K562 (cell line): Measurements from ENCODE around the gene AGPAT1. TPM values are rescaled to one million over a fixed set of nuclear protein-coding genes. Genes with fewer than 3 reads are reported as not detected.

Experiments used
- C11orf30 ChIP-seq: fragments of 450-650 bp; IDR thresholded peaks from 2 replicates; pipeline ENCODE4 v1.6.1; 2016; ENCODE audit warnings: low read depth, mild to moderate bottlenecking
- CHD4 ChIP-seq: fragments of 200-600 bp; sonication (generic); IDR thresholded peaks from 3 replicates; pipeline ENCODE4 v1.6.1; 2012; ENCODE audit warnings: low read depth, mild to moderate bottlenecking, mixed read lengths, low read length, inconsistent platforms; ENCODE audit not compliant: insufficient read depth, insufficient replicate concordance, poor library complexity, severe bottlenecking
- EGR1 ChIP-seq: fragments of 450-650 bp; conservative IDR thresholded peaks from 2 replicates; pipeline ENCODE4 v1.6.1; 2017; ENCODE audit warnings: mild to moderate bottlenecking
- FOXA3 ChIP-seq, 2 experiments: fragments of 450-650 bp in 1 of 2; sonication (generic) in 1 of 2; formaldehyde crosslinking; IDR thresholded peaks in 1 of 2; conservative IDR thresholded peaks in 1 of 2; 2 replicates each; pipeline versions ENCODE4 v1.4.0 to v1.8.0; 2020 to 2022; ENCODE audit warnings: mild to moderate bottlenecking in 2 of 2, missing genetic modification reagents in 1 of 2
- FOXJ3 ChIP-seq: sonication (generic); formaldehyde crosslinking; IDR thresholded peaks from 2 replicates; pipeline ENCODE4 v1.4.0; 2020; ENCODE audit warnings: mild to moderate bottlenecking, missing genetic modification reagents
- GABPB1 ChIP-seq: sonication (generic); formaldehyde crosslinking; IDR thresholded peaks from 2 replicates; pipeline ENCODE4 v1.8.0; 2022; ENCODE audit warnings: mild to moderate bottlenecking, missing genetic modification reagents
- JUN ChIP-seq, 2 experiments: sonication (generic) in 1 of 2; formaldehyde crosslinking in 1 of 2; IDR thresholded peaks; 2 replicates each; pipeline versions ENCODE4 v1.6.1 to v1.8.0; 2012 to 2022; ENCODE audit warnings: borderline replicate concordance in 2 of 2, mild to moderate bottlenecking in 2 of 2, improper control_type of control experiment in 1 of 2, low read depth in 1 of 2, low read length in 1 of 2, missing genetic modification reagents in 1 of 2
- MEF2D ChIP-seq: conservative IDR thresholded peaks from 2 replicates; pipeline ENCODE4 v1.6.1; 2016; ENCODE audit warnings: low read depth, missing genetic modification characterization, missing compliant biosample characterization
- SAFB2 ChIP-seq: fragments of 200-400 bp; formaldehyde crosslinking; IDR thresholded peaks from 2 replicates; pipeline ENCODE4 v1.6.1; 2018; ENCODE audit warnings: borderline replicate concordance, low read length, low read depth, moderate library complexity; ENCODE audit not compliant: severe bottlenecking
- SIX5 ChIP-seq, 2 experiments: IDR thresholded peaks; 2 replicates each; pipeline ENCODE4 v1.6.1; 2011; ENCODE audit warnings: low read length in 2 of 2, borderline replicate concordance in 1 of 2, low read depth in 1 of 2, mild to moderate bottlenecking in 1 of 2, moderate library complexity in 1 of 2; ENCODE audit not compliant: insufficient read depth in 1 of 2
- SUPT5H ChIP-seq: fragments of 450-650 bp; IDR thresholded peaks from 2 replicates; pipeline ENCODE4 v1.6.1; 2016
- XRCC4 ChIP-seq: IDR thresholded peaks from one replicate; pipeline ENCODE4 v1.6.1; 2011; ENCODE audit not compliant: insufficient read depth, insufficient read length; ENCODE audit errors: extremely low read depth
- ZKSCAN8 ChIP-seq: fragments of 200-800 bp; sonication (Bioruptor generic); IDR thresholded peaks from 2 replicates; pipeline ENCODE4 v1.6.1; 2016; ENCODE audit warnings: missing genetic modification characterization, missing compliant biosample characterization
- ZNF354B ChIP-seq: fragments of 250-450 bp; sonication (Bioruptor Pico); IDR thresholded peaks from 2 replicates; pipeline ENCODE4 v1.4.0; 2020
- ZNF41 ChIP-seq: fragments of 250-450 bp; sonication (Bioruptor Pico); conservative IDR thresholded peaks from 2 replicates; pipeline ENCODE4 v1.4.0; 2020; ENCODE audit warnings: mild to moderate bottlenecking
- ZNF75A ChIP-seq: fragments of 450-650 bp; formaldehyde crosslinking; IDR thresholded peaks from 2 replicates; pipeline ENCODE4 v1.4.0; 2020; ENCODE audit warnings: mild to moderate bottlenecking
- polyA plus RNA-seq, 8 experiments: library from polyadenylated mRNA; depleted of rRNA in 4 of 8; stranded (reverse) in 5 of 8; unstranded in 3 of 8; fragments of >200 nt; fragmentation: Nextera tagmentation in 2 of 8; fragmentation: Illumina TruSeq in 1 of 8; extraction: Ambion mirVana in 2 of 8; extraction: Trizol in 1 of 8; gene quantifications; 2 replicates each; pipeline versions ENCODE4 v1.2.1 to v1.2.3, GENCODE V29; 2011 to 2014; ENCODE audit warnings: inconsistent platforms in 1 of 8, missing spikeins in 1 of 8
- total RNA-seq, 7 experiments: library from RNA; depleted of rRNA in 6 of 7; stranded (reverse); fragments of >200 nt in 6 of 7; fragmentation: Illumina TruSeq in 2 of 7; extraction: Trizol in 2 of 7; gene quantifications; 2 replicates each; pipeline versions ENCODE4 v1.2.1 to v1.2.3, GENCODE V29; 2011 to 2021; ENCODE audit warnings: low replicate concordance in 1 of 7
- TF ChIP-seq, protein P1 (sequence below): fragments of 250-450 bp; sonication (Bioruptor Pico); IDR thresholded peaks from 2 replicates; pipeline ENCODE4 v1.5.0; 2021
- TF ChIP-seq, protein P2 (sequence below): sonication (generic); formaldehyde crosslinking; IDR thresholded peaks from 2 replicates; pipeline ENCODE4 v1.4.0; 2020; ENCODE audit warnings: mild to moderate bottlenecking, missing genetic modification reagents
- TF ChIP-seq, protein P3 (sequence below), 2 experiments: fragments of 150-350 bp in 1 of 2; IDR thresholded peaks; 2 replicates each; pipeline ENCODE4 v1.6.1; 2012 to 2016; ENCODE audit warnings: low read depth in 2 of 2, low read length in 2 of 2, mild to moderate bottlenecking in 1 of 2, moderate library complexity in 1 of 2

AGPAT1 gene
- total and polyA plus RNA-seq, 9 of the 15 experiments (the other 6 are each of a cell fraction or from before 2014, with no cell fraction given): 37.9 to 176 (median 69.4) TPM

DNA sequence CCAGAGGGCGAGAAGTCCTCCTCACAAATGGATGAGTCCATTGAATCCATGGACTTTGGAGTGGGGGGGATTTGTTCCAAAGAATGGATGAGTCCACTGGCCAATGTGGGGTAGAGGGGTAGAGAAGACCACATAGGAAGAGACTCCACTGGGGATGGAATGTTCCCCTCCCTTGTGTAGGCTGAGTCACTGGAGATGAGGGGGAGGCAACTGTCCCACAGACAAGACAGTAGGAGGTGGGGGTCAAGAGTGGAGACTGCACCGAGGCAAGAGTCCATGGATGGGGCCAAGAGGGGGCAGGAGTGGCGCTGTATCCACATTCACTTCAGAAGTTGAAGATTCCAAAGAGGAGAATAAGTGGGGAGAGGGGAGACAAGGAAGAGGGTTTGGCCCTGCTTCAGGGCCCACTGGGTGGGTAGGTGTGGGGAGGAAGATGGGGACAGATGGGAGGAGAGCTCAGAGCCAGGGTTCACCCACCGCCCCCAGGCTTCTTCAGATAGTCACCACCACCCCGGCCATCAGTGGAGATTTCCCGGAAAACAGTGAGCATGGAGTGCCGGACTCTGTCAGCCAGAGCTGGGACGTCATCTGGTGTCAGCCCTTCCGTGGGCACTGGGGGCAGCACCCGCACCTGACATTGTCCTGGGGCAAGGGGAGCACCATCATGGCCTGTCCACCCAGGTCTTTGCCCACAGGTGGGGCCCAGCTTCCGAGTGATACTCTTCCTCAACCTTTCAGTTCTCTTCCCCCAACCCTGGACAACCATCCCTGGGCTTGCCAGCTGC is 6.9 kb downstream of the AGPAT1 start (continued):
- no peak for TF ChIP-seq SAFB2
- TF ChIP-seq, protein P1, sequence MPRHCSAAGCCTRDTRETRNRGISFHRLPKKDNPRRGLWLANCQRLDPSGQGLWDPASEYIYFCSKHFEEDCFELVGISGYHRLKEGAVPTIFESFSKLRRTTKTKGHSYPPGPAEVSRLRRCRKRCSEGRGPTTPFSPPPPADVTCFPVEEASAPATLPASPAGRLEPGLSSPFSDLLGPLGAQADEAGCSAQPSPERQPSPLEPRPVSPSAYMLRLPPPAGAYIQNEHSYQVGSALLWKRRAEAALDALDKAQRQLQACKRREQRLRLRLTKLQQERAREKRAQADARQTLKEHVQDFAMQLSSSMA (CRISPR knock-in tag): no peak
- no peak for TF ChIP-seq CHD4
- TF ChIP-seq, protein P2, sequence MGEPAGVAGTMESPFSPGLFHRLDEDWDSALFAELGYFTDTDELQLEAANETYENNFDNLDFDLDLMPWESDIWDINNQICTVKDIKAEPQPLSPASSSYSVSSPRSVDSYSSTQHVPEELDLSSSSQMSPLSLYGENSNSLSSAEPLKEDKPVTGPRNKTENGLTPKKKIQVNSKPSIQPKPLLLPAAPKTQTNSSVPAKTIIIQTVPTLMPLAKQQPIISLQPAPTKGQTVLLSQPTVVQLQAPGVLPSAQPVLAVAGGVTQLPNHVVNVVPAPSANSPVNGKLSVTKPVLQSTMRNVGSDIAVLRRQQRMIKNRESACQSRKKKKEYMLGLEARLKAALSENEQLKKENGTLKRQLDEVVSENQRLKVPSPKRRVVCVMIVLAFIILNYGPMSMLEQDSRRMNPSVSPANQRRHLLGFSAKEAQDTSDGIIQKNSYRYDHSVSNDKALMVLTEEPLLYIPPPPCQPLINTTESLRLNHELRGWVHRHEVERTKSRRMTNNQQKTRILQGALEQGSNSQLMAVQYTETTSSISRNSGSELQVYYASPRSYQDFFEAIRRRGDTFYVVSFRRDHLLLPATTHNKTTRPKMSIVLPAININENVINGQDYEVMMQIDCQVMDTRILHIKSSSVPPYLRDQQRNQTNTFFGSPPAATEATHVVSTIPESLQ (CRISPR knock-in tag): no peak
- no peak for TF ChIP-seq ZNF75A (CRISPR knock-in tag)
- no peak for TF ChIP-seq XRCC4
- no peak for TF ChIP-seq FOXJ3 (CRISPR knock-in tag)
- TF ChIP-seq, protein P3, sequence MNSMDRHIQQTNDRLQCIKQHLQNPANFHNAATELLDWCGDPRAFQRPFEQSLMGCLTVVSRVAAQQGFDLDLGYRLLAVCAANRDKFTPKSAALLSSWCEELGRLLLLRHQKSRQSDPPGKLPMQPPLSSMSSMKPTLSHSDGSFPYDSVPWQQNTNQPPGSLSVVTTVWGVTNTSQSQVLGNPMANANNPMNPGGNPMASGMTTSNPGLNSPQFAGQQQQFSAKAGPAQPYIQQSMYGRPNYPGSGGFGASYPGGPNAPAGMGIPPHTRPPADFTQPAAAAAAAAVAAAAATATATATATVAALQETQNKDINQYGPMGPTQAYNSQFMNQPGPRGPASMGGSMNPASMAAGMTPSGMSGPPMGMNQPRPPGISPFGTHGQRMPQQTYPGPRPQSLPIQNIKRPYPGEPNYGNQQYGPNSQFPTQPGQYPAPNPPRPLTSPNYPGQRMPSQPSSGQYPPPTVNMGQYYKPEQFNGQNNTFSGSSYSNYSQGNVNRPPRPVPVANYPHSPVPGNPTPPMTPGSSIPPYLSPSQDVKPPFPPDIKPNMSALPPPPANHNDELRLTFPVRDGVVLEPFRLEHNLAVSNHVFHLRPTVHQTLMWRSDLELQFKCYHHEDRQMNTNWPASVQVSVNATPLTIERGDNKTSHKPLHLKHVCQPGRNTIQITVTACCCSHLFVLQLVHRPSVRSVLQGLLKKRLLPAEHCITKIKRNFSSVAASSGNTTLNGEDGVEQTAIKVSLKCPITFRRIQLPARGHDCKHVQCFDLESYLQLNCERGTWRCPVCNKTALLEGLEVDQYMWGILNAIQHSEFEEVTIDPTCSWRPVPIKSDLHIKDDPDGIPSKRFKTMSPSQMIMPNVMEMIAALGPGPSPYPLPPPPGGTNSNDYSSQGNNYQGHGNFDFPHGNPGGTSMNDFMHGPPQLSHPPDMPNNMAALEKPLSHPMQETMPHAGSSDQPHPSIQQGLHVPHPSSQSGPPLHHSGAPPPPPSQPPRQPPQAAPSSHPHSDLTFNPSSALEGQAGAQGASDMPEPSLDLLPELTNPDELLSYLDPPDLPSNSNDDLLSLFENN (IDR thresholded peaks at IDR 0.05; ENCODE audit: low read depth in 2 of 2, low read length in 2 of 2): no peak
- TF ChIP-seq ZNF354B (CRISPR knock-in tag): no peak
- TF ChIP-seq GABPB1 (CRISPR knock-in tag): no peak
- no peak for TF ChIP-seq C11orf30
- no peak for TF ChIP-seq ZNF41 (CRISPR knock-in tag)
- TF ChIP-seq FOXA3 (CRISPR knock-in tag; conservative IDR thresholded peaks at IDR 0.05 in 1 of 2, IDR thresholded peaks at IDR 0.05 in 1 of 2): no peak
- no peak for TF ChIP-seq ZKSCAN8 (CRISPR knock-in tag)
- no peak for TF ChIP-seq SIX5 (IDR thresholded peaks at IDR 0.05; ENCODE audit: borderline replicate concordance in 1 of 2, insufficient read depth in 1 of 2, low read depth in 1 of 2, low read length in 2 of 2)
- TF ChIP-seq EGR1: peak; percentile 90
- no peak for TF ChIP-seq MEF2D (tag)
- TF ChIP-seq SUPT5H: peak; percentile 63; the same call in 1 of the 2 replicates
- 0 out of 2 replicates have a peak, but pooled peaks have one; percentile 45 for TF ChIP-seq JUN (IDR thresholded peaks at IDR 0.05; ENCODE audit: borderline replicate concordance, low read depth, low read length)
- no peak for TF ChIP-seq JUN (CRISPR knock-in tag; IDR thresholded peaks at IDR 0.05; ENCODE audit: borderline replicate concordance)
